Measurements from ENCODE around the gene ALOX12B.

ALOX12B gene

GRCh38 chr17:8087075-8087951 lies at the start of gene ALOX12B:
Gene ALOX12B, minus strand, starts transcription at chr17:8087716. Its CDS starts 274 bp downstream, at chr17:8087442.
- no CpG with 5 or more reads among the region's 20 CpGs for WGBS (ENCODE audit: insufficient coverage, insufficient read length)
- Histone ChIP-seq H3K36me3 (ENCODE audit: control insufficient read depth, insufficient read depth, low read length) (no peaks in the 10 kb centered on the region), H3K27ac (ENCODE audit: low read length) (no peak within 1 kb of the TSS)

GRCh38 chr17:8133941-8134340 lies 46.4 kb upstream of the ALOX12B start:
- H3K27me3 ChIP-seq (ENCODE audit: control insufficient read depth, insufficient read depth, low read length): no peaks in the 10 kb centered on the region
- H3K4me3 ChIP-seq (ENCODE audit: low read length): no peak overlapping the region
- H3K9me3 ChIP-seq (ENCODE audit: control insufficient read depth, insufficient read depth, low read length): no peaks in the 10 kb centered on the region
- no peak overlapping the region for H3K27ac ChIP-seq (ENCODE audit: low read length)
- H3K4me1 ChIP-seq (ENCODE audit: control insufficient read depth, insufficient read depth, low read length): peaks cover 4% of the 10 kb centered on the region; the same call in 1 of the 2 replicates
- H3K36me3 ChIP-seq (ENCODE audit: control insufficient read depth, insufficient read depth, low read length): no peaks in the 10 kb centered on the region
- DNase-seq (ENCODE audit: low read depth, low spot score): no peak
- no CpG with 5 or more reads among the region's 4 CpGs for WGBS (ENCODE audit: insufficient coverage, insufficient read length)

More at GRCh38 chr17:8087075-8087951, at the start of gene ALOX12B:
- Histone ChIP-seq H3K4me3 (ENCODE audit: low read length) (no peak within 1 kb of the TSS), H3K4me1 (ENCODE audit: control insufficient read depth, insufficient read depth, low read length) (no peaks in the 10 kb centered on the region), H3K27me3 (ENCODE audit: control insufficient read depth, insufficient read depth, low read length) (no peaks in the 10 kb centered on the region), H3K9me3 (ENCODE audit: control insufficient read depth, insufficient read depth, low read length) (no peaks in the 10 kb centered on the region)
- DNase-seq (ENCODE audit: low read depth, low spot score): no peak

- no peak overlapping the region for H3K4me3 ChIP-seq (ENCODE audit: low read length)
- H3K36me3 ChIP-seq (ENCODE audit: control insufficient read depth, insufficient read depth, low read length): no peaks in the 10 kb centered on the region
- no peaks in the 10 kb centered on the region for H3K9me3 ChIP-seq (ENCODE audit: control insufficient read depth, insufficient read depth, low read length)
- H3K4me1 ChIP-seq (ENCODE audit: control insufficient read depth, insufficient read depth, low read length): peaks cover 4% of the 10 kb centered on the region; the same call in 1 of the 2 replicates
- no peak for DNase-seq (ENCODE audit: low read depth, low spot score)
- no CpG with 5 or more reads among the region's 12 CpGs for WGBS (ENCODE audit: insufficient coverage, insufficient read length)
- no peak overlapping the region for H3K27ac ChIP-seq (ENCODE audit: low read length)
- H3K27me3 ChIP-seq (ENCODE audit: control insufficient read depth, insufficient read depth, low read length): peaks cover 2% of the 10 kb centered on the region; the same call in 1 of the 2 replicates
Observed at GRCh38 chr17:8133399-8133798, 45.9 kb upstream of the ALOX12B start.

GRCh38 chr17:8131844-8132441 lies 44.4 kb upstream of the ALOX12B start:
- WGBS (ENCODE audit: insufficient coverage, insufficient read length): no CpG with 5 or more reads among the region's 3 CpGs
- H3K9me3 ChIP-seq (ENCODE audit: control insufficient read depth, insufficient read depth, low read length): no peaks in the 10 kb centered on the region
- peaks cover 5% of the 10 kb centered on the region; the same call in 1 of the 2 replicates for H3K27me3 ChIP-seq (ENCODE audit: control insufficient read depth, insufficient read depth, low read length)
- H3K4me1 ChIP-seq (ENCODE audit: control insufficient read depth, insufficient read depth, low read length): peaks cover 4% of the 10 kb centered on the region; the same call in 1 of the 2 replicates
- H3K36me3 ChIP-seq (ENCODE audit: control insufficient read depth, insufficient read depth, low read length): no peaks in the 10 kb centered on the region
- no peak for DNase-seq (ENCODE audit: low read depth, low spot score)
- no peak overlapping the region for H3K4me3 ChIP-seq (ENCODE audit: low read length)
- no peak overlapping the region for H3K27ac ChIP-seq (ENCODE audit: low read length)

GRCh38 chr17:8128125-8128784 lies 40.7 kb upstream of the ALOX12B start:
- WGBS (ENCODE audit: insufficient coverage, insufficient read length): 100% methylated on average over 1 of the region's 14 CpGs
- no peak for DNase-seq (ENCODE audit: low read depth, low spot score)
- no peaks in the 10 kb centered on the region for H3K36me3 ChIP-seq (ENCODE audit: control insufficient read depth, insufficient read depth, low read length)
- H3K9me3 ChIP-seq (ENCODE audit: control insufficient read depth, insufficient read depth, low read length): no peaks in the 10 kb centered on the region
- no peak overlapping the region for H3K27ac ChIP-seq (ENCODE audit: low read length)
- peaks cover 27% of the 10 kb centered on the region for H3K27me3 ChIP-seq (ENCODE audit: control insufficient read depth, insufficient read depth, low read length)
- peaks cover 5% of the 10 kb centered on the region; the same call in 1 of the 2 replicates for H3K4me1 ChIP-seq (ENCODE audit: control insufficient read depth, insufficient read depth, low read length)
- no peak overlapping the region for H3K4me3 ChIP-seq (ENCODE audit: low read length)

- Histone ChIP-seq H3K4me3 (ENCODE audit: low read length) (peak overlapping the region; percentile 74), H3K27me3 (ENCODE audit: control insufficient read depth, insufficient read depth, low read length) (peaks cover 37% of the 10 kb centered on the region), H3K36me3 (ENCODE audit: control insufficient read depth, insufficient read depth, low read length) (no peaks in the 10 kb centered on the region; the same call in 1 of the 2 replicates), H3K9me3 (ENCODE audit: control insufficient read depth, insufficient read depth, low read length) (no peaks in the 10 kb centered on the region), H3K27ac (ENCODE audit: low read length) (no peak overlapping the region), H3K4me1 (ENCODE audit: control insufficient read depth, insufficient read depth, low read length) (0 out of 2 replicates have a peak, but pooled peaks cover 3% of the 10 kb centered on the region)
- no peak for DNase-seq (ENCODE audit: low read depth, low spot score)
- no CpG with 5 or more reads among the region's 45 CpGs for WGBS (ENCODE audit: insufficient coverage, insufficient read length)
Observed at GRCh38 chr17:8126491-8127066, 39.1 kb upstream of the ALOX12B start.

GRCh38 chr17:8125947-8126490 lies 38.5 kb upstream of the ALOX12B start:
- peak overlapping the region; percentile 74 for H3K4me3 ChIP-seq (ENCODE audit: low read length)
- no peaks in the 10 kb centered on the region for H3K9me3 ChIP-seq (ENCODE audit: control insufficient read depth, insufficient read depth, low read length)
- no peaks in the 10 kb centered on the region; the same call in 1 of the 2 replicates for H3K36me3 ChIP-seq (ENCODE audit: control insufficient read depth, insufficient read depth, low read length)
- H3K27ac ChIP-seq (ENCODE audit: low read length): no peak overlapping the region
- WGBS (ENCODE audit: insufficient coverage, insufficient read length): no CpG with 5 or more reads among the region's 35 CpGs
- H3K4me1 ChIP-seq (ENCODE audit: control insufficient read depth, insufficient read depth, low read length): 0 out of 2 replicates have a peak, but pooled peaks cover 3% of the 10 kb centered on the region
- peaks cover 37% of the 10 kb centered on the region for H3K27me3 ChIP-seq (ENCODE audit: control insufficient read depth, insufficient read depth, low read length)
- no peak for DNase-seq (ENCODE audit: low read depth, low spot score)

GRCh38 chr17:8125154-8125946 lies 37.8 kb upstream of the ALOX12B start:
- no peak overlapping the region for H3K27ac ChIP-seq (ENCODE audit: low read length)
- no peak for DNase-seq (ENCODE audit: low read depth, low spot score)
- no CpG with 5 or more reads among the region's 40 CpGs for WGBS (ENCODE audit: insufficient coverage, insufficient read length)
- H3K27me3 ChIP-seq (ENCODE audit: control insufficient read depth, insufficient read depth, low read length): peaks cover 37% of the 10 kb centered on the region
- H3K9me3 ChIP-seq (ENCODE audit: control insufficient read depth, insufficient read depth, low read length): no peaks in the 10 kb centered on the region
- H3K4me1 ChIP-seq (ENCODE audit: control insufficient read depth, insufficient read depth, low read length): 0 out of 2 replicates have a peak, but pooled peaks cover 3% of the 10 kb centered on the region
- H3K4me3 ChIP-seq (ENCODE audit: low read length): peak overlapping the region; percentile 74; the same call in 1 of the 2 replicates
- H3K36me3 ChIP-seq (ENCODE audit: control insufficient read depth, insufficient read depth, low read length): no peaks in the 10 kb centered on the region; the same call in 1 of the 2 replicates

GRCh38 chr17:8124350-8125153 lies 37.0 kb upstream of the ALOX12B start:
- Histone ChIP-seq H3K36me3 (ENCODE audit: control insufficient read depth, insufficient read depth, low read length) (no peaks in the 10 kb centered on the region; the same call in 1 of the 2 replicates), H3K4me1 (ENCODE audit: control insufficient read depth, insufficient read depth, low read length) (0 out of 2 replicates have a peak, but pooled peaks cover 3% of the 10 kb centered on the region), H3K4me3 (ENCODE audit: low read length) (peak overlapping the region; percentile 73; the same call in 1 of the 2 replicates), H3K9me3 (ENCODE audit: control insufficient read depth, insufficient read depth, low read length) (no peaks in the 10 kb centered on the region), H3K27me3 (ENCODE audit: control insufficient read depth, insufficient read depth, low read length) (peaks cover 37% of the 10 kb centered on the region), H3K27ac (ENCODE audit: low read length) (no peak overlapping the region)
- DNase-seq (ENCODE audit: low read depth, low spot score): no peak
- WGBS (ENCODE audit: insufficient coverage, insufficient read length): no CpG with 5 or more reads among the region's 24 CpGs
